ENCODE data around the gene IL36A.

IL36A gene

DNA sequence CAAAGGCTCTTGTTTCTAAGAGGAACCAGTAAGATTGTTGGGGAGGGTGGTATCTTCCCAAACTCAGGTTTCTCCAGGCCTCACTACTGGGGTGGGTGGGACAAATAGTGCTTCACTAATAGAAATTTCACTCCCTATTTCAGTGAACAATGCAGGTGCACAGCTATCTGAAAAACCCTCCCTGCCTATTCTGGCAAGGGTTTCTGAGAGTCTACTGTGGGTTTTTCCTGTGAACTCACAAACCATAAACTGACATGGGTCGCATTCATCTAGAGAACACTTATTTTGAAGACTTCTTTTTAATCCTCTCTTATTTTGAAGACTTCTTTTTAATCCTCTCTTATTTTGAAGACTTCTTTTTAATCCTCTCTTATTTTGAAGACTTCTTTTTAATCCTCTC, 4.4 kb downstream of the IL36A start:
- DNase-seq, result no peak

DNA sequence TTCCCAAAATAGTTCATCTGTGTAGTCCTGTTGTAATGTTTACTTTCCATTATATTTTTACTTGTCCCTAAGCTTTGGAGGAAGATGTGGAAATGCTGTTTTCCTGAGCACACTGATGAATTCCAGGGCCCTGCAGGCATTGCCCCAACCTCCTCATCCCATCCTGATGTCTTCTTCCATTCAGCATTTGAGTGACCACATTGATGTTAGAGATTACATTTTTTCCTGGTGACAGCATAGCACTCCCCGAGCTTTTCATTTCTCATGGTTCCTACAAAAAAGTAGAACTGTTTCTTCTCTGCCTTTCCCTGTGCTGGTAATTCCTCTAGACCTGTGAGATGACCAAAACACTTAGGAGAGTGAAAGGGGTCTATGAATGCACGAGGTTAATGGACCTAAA, 4.8 kb downstream of the IL36A start:
- no peak for DNase-seq

DNA sequence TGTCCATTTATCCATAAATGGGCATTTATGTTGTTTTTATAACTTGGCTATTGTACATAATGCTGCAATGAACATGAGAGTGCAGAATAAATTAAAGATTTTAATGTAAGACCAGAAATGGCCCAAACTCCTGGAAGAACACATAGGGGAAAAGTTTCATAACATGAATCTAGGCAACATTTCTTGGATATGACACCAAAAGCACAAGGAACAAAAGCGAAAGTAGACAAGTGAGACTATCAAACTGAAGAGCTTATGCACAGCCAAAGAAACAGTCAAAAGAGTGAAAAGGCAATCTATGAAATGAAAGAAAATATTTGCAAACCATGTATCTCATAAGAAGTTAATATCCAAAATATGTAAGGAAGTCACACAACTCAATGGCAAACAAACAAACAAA, 5.8 kb downstream of the IL36A start:
- no peak for DNase-seq

DNA sequence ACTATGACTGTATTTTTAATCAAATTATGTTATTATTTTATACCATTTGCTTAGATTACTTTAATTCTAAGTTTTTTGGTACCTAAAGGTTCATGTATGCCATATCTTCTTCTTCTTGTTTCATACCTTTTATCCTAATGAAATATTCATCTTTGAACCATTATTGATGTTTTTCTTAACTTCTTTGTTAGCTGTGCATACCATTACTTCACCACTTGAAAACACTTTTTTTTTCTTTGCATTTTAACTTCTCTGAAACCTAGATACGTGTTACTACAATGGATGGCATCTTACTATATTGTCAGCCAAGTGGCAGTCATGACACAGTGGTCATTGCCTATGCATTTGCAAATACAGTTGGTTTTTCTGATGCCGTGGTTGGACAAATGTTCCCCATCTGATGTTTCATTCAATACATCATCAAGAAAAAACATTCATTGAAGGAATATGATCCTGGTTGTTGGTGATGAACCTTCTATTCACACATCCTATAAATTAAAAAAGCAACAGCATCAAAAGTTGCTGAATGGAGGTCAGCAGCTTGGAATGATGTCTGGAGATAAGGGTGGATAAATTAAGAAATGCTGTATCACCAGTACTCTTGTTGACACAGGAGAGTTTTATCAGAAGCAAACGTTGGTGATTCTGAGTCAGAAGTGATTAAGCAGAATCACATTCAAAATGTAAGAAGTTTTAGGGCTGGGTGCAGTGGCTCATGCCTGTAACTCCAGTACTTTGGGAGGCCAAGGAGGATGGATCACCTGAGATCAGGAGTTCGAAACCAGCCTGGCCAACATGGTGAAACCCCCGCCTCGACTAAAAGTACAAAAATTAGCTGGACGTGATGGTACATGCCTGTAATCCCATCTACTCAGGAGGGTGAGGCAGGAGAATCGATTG, 7.4 kb downstream of the IL36A start:
- DNase-seq, result no peak

DNA sequence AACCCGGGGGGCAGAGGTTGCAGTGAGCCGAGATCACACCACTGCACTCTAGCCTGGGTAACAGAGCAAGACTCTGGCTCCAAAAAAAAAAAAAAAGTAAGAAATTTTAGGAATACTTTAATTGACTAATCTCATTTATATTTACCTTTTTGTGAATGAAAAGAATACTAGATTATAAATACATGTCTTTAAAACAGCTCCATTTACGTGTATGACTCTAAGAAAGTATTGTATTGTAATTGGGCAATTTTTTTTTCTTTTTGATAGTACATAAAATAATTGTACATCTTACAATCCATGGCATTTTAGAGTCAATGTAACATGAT, 8.0 kb downstream of the IL36A start:
- DNase-seq, result no peak

DNA sequence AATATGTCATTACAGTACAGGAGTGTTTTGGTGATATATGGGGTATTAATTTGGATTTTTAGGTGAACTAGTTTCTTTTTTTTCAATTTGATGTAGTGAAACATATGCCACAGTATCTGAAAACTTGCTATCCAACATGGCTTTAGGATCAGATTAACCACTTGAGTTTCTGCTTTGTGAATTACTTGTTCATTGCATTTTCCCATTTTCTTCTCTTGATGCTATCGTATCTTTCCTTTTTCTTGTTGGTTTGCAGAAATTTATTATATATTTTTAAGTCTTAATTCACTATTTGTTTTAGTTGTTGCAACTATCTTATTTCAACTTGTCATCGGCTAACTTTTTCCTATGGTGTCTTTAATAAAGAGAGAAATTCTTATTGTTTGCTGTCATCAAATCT, 8.8 kb downstream of the IL36A start:
- no peak for DNase-seq

DNA sequence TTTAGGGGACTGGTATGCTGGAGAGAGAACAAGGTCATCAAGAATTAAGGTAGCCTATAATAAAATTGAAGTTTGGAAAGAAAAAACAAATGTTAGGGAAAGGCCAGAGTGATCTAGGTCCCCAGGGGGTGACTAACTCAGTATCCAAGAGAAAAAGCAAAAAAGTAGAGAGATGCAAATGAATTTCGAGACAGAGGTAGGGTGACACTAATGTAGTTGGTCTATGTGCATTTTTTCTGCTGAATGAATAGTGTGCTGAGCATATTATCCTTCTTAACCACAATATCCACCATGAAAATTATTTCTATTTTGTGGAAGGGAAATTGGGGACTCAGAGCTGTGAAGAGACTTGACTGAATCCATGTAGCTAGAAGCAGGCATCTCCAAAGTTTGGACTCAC, 9.8 kb downstream of the IL36A start:
- DNase-seq, result no peak

DNA sequence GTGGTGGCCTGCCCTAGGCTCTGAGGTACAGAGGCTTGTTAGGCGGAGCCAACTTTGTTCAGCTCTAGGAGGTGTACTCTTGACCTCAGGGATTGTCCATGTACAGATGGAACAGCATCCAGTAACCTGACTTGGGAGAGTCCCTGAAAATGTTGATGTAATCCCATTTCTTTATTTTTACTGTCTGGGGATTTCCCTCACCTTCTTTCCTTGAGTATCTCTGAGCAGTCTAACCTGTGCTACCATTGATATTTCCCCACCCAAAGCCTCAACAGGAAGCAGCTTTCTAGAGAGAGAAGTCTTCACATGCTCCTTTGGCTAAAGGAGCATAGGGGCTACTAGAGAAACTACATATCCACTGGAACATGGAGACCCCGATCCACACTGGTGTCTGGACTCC, 10.4 kb downstream of the IL36A start:
- no peak for DNase-seq

DNA sequence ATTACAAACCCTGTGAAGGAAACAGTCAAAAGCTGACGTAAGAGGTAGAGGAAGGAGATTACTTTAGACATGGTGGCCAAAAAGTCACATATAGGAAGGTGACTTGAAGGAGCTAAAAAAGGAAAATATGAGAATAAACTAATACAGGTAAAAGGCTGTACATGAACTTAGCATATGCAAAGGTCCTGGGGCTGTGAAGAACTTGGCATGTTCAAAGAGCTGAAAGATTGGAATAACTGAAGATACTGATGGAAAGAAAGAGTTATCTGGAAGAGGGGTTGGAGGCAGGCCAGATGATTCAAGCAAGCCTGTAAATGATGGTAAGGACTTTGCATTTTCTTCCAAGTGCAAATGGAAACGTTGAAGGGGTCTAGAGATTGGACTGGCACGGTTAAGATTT, 13.2 kb downstream of the IL36A start:
- DNase-seq, result no peak

DNA sequence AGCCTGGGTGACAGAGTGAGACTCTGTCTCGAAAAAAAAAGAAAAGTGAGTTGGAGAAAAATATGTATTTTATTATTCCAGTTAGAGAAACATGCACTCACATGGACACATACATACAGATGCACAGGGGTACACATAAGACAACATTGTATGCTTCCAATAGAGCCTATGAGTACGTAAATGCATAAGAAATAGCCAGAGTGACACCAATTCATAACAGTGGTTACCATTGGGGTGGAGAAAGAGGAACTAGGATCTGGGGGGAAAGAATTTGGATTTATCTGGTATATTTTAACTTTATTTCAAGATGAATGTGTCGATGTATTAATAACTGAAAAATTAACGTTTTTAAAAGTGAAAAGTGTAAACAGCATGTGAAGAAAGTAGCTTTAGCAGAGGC, 16.1 kb downstream of the IL36A start:
- DNase-seq, result no peak

DNA sequence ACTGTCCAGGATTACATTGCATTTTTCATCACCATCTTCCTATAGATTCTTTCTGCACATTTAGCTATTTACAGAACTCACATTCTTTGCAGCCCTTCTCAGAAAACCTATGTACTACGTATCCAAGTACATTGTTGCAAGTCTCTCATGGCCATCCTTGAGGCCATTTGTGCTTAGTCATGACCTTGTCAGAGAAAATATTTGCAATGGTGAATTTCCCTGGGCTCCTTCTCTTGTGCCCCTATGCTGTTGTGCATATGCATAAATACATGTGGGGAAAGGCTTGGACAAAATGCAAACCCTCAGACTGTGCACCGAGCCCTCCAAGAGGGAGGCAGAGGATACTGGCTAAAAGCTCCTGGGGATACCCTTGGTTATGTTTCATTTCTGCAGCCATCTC, 19.5 kb downstream of the IL36A start:
- no peak for DNase-seq

DNA sequence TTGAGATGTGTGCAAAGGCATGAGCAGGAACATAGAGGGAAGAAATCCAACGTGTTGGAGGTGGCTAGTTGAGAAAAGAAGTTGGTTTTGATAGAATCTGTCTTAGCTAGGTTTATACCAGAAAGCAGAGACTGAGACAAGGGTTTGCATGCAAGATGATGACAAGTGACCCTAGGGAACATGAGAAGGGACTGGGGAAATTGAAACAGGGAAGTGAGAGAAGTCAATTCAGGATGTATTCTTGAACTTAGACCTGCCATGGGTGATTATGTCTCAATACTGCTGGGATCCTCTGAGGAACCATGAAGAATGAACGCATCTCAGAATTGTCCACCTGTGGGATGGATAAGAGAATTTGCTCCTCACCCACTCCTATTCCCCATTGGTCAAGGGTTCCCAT, 20.5 kb downstream of the IL36A start:
- DNase-seq, result no peak

DNA sequence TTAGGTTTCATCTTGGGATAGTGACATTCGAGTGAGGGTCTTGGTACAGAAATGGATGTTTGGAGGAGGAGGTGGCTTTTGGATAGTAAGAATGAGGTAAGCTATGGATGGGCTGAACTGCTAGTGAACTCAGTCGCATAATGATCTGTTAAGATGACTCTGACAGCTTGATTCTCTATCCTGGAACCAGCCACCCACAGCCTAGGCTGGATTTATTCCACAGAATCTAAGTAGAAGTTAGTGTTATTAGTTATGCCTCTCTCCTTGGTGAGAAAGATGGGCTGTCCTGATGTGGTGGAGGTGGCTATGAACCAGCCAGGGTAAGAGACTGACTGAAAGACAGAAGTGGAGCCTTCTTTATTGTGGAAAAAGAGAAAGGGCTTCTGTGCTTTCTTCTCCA, 22.4 kb downstream of the IL36A start:
- no peak for DNase-seq

DNA sequence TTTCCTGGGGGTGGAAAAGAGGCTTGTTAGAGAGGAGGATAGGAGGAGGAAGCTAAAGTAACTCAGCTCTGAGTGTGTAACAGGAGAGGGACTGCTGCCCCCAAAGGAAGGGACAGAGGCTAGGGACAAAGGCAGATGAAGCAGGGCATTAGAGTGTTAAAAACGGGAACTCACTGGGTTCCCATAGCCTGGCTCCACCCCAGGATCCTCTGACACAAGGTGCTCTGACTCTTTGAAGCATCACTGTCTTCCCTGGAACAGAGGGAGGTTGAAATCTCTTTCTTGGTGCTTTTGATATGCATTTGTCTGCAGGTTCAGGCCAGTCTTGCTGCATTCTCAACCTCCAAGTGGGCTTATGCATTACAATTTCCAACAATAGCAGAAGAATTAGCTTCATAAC, 22.9 kb downstream of the IL36A start:
- DNase-seq, result no peak

DNA sequence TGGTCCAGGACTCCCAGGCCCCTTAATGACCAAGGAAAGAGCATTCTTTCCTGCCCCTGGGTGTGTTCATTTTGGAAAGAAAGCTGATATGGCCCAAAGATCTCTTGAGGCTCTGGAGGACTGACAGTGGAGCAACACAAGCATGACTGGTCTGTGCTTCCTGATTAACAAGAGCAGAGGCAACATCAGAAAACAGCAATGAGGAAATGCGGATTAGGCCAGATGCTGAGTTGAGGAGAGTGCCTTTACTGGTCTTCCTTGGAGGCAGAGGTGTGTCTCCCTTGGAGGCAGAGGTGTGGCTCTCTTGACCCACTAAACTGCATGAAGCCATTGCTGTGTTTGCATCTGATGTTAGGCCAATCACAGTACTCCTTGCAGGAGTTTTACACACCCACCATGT, 27.5 kb downstream of the IL36A start:
- no peak for DNase-seq

DNA sequence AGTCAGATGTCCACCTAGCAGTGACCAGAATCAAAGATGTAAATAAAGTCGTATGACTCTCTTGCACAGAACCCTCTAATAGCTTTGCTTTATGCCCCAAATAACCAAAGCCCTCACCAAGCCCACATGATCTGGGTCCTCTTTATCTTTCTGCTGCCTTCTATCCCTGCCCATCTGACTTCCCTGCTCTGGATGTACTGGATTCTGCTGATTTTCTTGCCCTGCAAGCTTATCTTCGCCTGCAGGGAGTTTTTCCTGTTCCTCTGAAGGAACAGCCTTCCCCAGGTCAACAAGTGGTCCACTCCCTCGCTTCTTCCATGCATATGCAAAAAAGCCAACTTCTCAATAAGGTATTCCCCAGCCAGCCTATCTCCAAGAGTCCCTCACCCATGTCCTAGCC, 28.8 kb downstream of the IL36A start:
- DNase-seq, result no peak

DNA sequence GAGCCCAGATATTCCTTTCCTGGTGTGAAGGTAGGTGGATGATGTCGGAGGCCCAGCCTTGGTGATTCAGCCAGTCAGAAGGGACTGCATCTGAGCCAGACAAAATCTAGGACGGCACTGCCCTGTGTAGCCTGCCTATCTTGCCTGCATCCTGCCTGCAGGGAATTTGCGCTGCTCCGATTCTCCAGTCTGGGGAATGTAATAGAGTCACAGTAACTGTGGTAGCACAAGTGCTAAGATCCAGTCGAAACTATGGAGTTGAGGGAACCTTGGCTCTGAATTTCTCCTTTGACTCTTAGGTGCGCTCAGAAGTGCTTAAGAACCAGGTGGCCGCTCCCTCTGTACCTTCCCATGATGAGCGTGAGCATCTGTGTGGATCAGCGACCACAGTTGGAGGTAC, 31.5 kb downstream of the IL36A start:
- no peak for DNase-seq

DNA sequence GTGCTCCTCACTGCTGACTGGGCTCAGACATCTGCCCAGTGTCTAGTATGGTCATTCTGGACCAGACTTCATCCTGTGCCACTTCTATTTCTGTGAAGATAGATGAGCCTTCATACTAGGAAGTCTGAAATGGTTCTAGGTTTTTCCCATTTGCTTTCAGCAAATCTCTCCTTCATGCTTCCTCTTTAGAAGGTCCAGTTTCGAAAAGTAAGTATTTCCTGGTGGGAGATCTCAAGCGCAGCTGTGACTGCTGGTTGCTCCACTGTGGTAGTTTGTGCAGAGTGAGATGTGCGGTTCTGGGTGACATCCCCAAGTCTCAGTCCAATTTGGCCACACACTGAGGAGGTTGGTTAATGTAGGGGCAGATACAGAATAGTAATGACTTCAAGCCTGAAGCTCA, 33.0 kb downstream of the IL36A start:
- DNase-seq, result no peak

DNA sequence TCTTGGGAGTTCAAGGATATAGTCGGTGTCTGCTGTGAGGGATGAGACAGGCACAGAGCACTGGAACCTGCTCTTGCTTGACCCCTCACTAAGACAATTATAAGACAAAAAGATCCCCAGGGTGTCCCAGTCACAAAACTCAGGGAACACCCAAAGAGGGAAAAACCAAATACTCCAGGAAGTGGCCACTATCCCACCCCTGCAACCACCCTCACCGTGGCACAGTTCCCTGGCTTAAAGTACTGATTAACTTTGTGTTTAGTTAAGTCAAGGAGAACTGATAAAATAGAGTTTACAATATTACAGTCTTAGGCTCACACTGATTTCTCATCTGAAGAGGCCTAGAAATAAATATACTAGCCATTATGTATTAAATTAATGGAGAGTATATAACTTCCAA, 33.9 kb downstream of the IL36A start:
- no peak for DNase-seq

DNA sequence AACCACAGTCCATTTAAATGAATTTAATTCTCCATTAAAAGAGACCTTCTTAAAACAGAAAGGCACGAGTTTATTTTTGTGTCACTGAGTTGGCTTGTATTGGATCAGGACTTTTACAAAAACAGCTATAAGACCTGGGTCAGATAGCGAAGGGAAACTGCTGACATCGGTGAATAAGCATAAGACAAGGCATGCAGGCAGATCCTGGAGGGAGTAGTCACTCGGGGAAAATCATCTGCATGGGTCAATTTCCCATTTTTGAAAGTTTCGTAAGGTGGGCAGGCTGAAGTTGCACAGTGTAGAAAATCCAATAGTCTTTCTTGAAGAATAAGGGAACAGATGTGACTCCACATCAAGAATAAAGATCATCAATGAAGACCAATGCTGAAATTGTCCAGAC, 34.5 kb downstream of the IL36A start:
- no peak for DNase-seq

DNA sequence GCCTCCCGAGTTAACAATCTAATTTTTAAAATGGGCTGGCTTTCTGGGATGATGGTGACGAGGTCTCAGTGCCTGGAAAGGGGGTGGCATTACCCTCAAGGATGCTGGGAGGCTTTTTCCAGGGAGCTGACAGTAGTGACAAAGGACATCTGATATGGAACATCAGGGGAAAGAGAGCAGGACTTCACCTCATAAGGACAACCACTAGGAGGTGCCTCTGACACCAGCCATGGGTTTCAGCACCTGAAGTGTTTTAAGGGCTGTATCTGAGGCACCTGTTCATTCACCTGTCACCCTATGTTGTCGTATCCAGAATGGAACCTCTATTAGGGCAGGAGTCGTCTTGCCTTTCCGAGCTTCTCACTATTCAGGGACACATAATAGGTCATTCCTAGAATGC, 36.6 kb downstream of the IL36A start:
- no peak for DNase-seq

DNA sequence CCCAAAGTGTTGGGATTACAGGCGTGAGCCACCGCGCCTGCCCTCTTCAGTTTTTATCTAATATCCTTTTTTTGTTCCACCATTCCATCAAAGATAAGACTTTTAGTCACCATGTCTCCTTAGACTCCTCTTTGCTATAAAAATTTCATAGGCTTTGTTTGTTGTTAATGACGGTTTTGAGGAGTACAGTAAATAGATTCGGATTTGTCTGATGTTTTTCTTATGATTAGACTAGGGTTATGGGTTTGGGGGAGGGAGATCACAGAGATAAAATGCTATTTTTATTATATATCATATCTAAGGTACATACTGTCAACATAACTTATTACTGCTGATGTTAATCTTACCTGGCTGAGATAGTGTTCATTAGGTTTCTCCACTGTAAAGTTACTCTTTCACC, 41.2 kb downstream of the IL36A start:
- DNase-seq, result no peak

DNA sequence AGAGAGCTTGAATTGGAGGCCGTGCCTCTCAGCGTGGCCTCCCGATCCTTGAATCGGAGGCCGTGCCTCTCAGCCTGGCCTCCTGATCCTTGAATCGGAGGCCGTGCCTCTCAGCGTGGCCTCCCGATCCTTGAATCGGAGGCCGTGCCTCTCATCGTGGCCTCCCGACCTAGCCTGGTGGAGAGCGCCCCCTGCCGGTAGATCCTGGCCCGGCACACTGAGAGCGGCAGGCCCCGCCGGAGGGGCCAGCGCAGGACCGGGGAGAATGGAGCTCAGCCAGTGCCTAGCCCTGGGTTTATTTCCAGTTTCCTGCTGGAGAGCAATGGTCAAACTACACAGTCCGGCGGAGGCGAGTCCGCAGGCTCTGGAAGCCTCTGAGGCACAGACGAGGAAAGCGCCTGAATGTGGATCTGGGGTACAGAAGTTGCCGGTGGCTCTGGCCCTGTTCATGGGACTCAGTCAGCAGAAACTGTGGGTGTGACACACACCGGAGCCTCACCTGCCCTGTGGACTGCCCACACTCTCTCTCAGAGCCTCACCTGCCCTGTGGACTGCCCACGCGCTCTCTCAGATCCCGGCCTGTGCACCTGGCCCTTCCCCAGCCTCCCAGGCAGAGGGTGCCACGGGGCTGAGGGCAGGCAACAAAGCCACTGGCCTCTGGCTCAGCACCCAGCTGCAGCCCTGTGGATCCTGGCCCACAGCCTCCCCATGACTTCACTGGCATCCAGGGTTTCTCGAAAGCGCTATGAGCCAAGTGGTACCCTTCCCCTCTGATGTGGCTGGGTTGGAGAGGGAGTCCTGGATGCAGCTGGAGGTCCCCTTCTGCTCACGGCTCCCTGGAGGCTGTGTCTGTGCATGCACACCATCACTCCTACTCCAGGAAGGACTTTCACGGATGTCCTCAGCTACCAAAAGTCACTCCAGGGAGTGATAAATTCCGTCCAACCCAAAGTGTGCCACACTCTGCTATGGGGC, 45.9 kb downstream of the IL36A start:
- no peak for DNase-seq

DNA sequence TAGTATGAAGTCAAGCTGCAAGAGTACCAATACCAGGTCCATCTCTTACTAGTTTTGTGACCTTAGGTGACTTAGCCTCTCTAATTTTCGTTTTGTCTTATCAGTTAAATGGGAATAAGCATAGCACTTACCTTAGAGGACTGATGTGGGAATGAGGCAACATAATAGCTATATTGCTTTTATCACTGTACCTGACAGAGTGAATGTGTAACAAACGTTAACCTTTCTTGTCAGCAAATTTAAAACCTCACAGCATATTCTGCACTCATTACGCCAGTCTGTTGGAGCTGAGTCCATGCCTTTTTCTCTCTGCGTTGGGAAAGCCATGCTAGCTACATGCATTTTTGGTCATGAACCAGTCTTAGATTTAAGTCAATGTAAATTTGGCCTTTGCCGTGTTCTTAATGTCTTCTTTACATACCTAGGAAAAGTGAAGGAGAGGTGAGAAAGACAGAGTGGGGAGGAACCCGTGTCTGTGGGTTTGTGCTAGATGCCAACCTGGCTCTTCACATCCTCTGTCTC, 47.2 kb downstream of the IL36A start, which contains the start of gene IL36B:
Gene IL36B (minus strand): TSS at position 472 of the 522 bp plus-strand sequence.
- no peak for DNase-seq

Measured in activated CD4-positive, CD25-positive, alpha-beta regulatory T cell treated with anti-CD3 and anti-CD28 coated beads, Interleukin-2, amount 50 U/mL, for 72 hours (primary cell).